ENCODE results near the gene PIN4.
A peak's percentile ranks its signal among the peaks of the same experiment; 100 is the strongest.

PIN4 gene

GRCh38 chrX:72238721-72239475, 57.3 kb downstream of the PIN4 start, which contains the start of gene ERCC6L:
Gene ERCC6L, minus strand, starts transcription at chrX:72239027. Its CDS starts 116 bp downstream, at chrX:72238911.
- Histone ChIP-seq H3K36me3 (ENCODE audit: insufficient read depth, low read length) (no peaks in the 10 kb centered on the region), H3K27me3 (ENCODE audit: insufficient read depth, low read length) (no peaks in the 10 kb centered on the region), H2AFZ (ENCODE audit: low read length, unreplicated experiment) (peak within 1 kb of the TSS; percentile 38), H3K79me2 (ENCODE audit: control insufficient read depth, insufficient read depth, low read length, unreplicated experiment) (peaks cover 26% of the 10 kb centered on the region), H3K4me3 (ENCODE audit: low read depth, low read length) (peak within 1 kb of the TSS; percentile 85), H3K4me1 (ENCODE audit: control insufficient read depth, insufficient read depth, low read length, unreplicated experiment) (peaks cover 6% of the 10 kb centered on the region), H3K27ac (ENCODE audit: low read depth, low read length) (peak within 1 kb of the TSS; percentile 52)

- Histone ChIP-seq H2AFZ (ENCODE audit: low read length, unreplicated experiment) (no peak overlapping the region), H3K4me3 (ENCODE audit: low read depth, low read length) (no peak overlapping the region), H3K4me1 (ENCODE audit: control insufficient read depth, insufficient read depth, low read length, unreplicated experiment) (peaks cover 6% of the 10 kb centered on the region), H3K79me2 (ENCODE audit: control insufficient read depth, insufficient read depth, low read length, unreplicated experiment) (peaks cover 19% of the 10 kb centered on the region), H3K36me3 (ENCODE audit: insufficient read depth, low read length) (no peaks in the 10 kb centered on the region), H3K27ac (ENCODE audit: low read depth, low read length) (no peak overlapping the region), H3K27me3 (ENCODE audit: insufficient read depth, low read length) (no peaks in the 10 kb centered on the region)
These were observed 59.4 kb downstream of the PIN4 start for GRCh38 chrX:72240976-72241375.

GRCh38 chrX:72243472-72243871, 61.9 kb downstream of the PIN4 start:
- no peaks in the 10 kb centered on the region for H3K27me3 ChIP-seq (ENCODE audit: insufficient read depth, low read length)
- H3K79me2 ChIP-seq (ENCODE audit: control insufficient read depth, insufficient read depth, low read length, unreplicated experiment), result peaks cover 2% of the 10 kb centered on the region
- H3K36me3 ChIP-seq (ENCODE audit: insufficient read depth, low read length), result no peaks in the 10 kb centered on the region
- H3K4me1 ChIP-seq (ENCODE audit: control insufficient read depth, insufficient read depth, low read length, unreplicated experiment), result peaks cover 10% of the 10 kb centered on the region
- no peak overlapping the region for H2AFZ ChIP-seq (ENCODE audit: low read length, unreplicated experiment)
- peak overlapping the region; percentile 59 for H3K27ac ChIP-seq (ENCODE audit: low read depth, low read length)
- 0 out of 2 replicates have a peak overlapping the region, but pooled peaks have one; percentile 27 for H3K4me3 ChIP-seq (ENCODE audit: low read depth, low read length)

- no peak overlapping the region for H2AFZ ChIP-seq (ENCODE audit: low read length, unreplicated experiment)
- no peak overlapping the region for H3K27ac ChIP-seq (ENCODE audit: low read depth, low read length)
- H3K36me3 ChIP-seq (ENCODE audit: insufficient read depth, low read length), result no peaks in the 10 kb centered on the region
- H3K79me2 ChIP-seq (ENCODE audit: control insufficient read depth, insufficient read depth, low read length, unreplicated experiment), result no peaks in the 10 kb centered on the region
- no peaks in the 10 kb centered on the region for H3K27me3 ChIP-seq (ENCODE audit: insufficient read depth, low read length)
- no peak overlapping the region for H3K4me3 ChIP-seq (ENCODE audit: low read depth, low read length)
- peaks cover 10% of the 10 kb centered on the region for H3K4me1 ChIP-seq (ENCODE audit: control insufficient read depth, insufficient read depth, low read length, unreplicated experiment)
These were observed 64.0 kb downstream of the PIN4 start for GRCh38 chrX:72245461-72246089.

- Histone ChIP-seq H3K4me3 (ENCODE audit: low read depth, low read length) (no peak overlapping the region), H3K4me1 (ENCODE audit: control insufficient read depth, insufficient read depth, low read length, unreplicated experiment) (peaks cover 10% of the 10 kb centered on the region), H2AFZ (ENCODE audit: low read length, unreplicated experiment) (no peak overlapping the region), H3K36me3 (ENCODE audit: insufficient read depth, low read length) (no peaks in the 10 kb centered on the region), H3K27ac (ENCODE audit: low read depth, low read length) (no peak overlapping the region), H3K27me3 (ENCODE audit: insufficient read depth, low read length) (no peaks in the 10 kb centered on the region), H3K79me2 (ENCODE audit: control insufficient read depth, insufficient read depth, low read length, unreplicated experiment) (no peaks in the 10 kb centered on the region)
These were observed 65.8 kb downstream of the PIN4 start for GRCh38 chrX:72247206-72247942.

Data from ACC112 (cell line).